Measurements from ENCODE around the gene CARS2.
"Not testable (repeated sequence)": the region's sequence is repeated elsewhere in the genome, so short reads cannot be mapped to it uniquely, and the experiment has no call there.

The CARS2 gene

DNA sequence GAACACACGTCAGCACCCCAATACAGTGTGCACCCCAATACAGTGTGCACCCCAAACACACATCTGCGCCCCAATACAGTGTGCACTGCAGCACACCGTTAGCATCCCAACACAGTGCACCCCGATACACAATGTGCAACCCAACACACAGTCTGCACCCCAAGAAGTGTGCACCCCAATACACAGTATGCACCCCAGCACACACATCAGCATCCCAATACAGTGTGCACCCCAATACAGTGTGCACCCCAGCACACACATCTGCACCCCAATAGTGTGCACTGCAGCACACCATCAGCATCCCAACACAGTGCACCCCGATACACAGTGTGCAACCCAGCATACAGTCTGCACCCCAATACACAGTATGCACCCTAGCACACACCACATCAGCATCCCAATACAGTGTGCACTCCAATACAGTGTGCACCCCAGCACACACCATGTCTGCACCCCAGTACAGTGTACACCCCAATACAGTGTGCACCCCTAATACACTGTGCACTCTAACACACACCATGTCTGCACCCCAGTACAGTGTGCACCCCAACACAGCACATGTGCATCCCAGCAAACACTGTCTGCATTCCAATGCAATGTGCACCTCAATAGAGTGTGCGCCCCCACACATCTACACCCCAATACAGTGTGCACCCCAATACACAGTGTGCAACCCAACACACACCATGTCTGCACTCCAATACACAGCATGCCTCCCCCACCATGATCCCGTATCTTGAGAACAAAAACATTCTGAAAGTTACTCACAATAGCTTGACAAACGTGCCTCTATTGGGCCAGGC, 855 bp upstream of the CARS2 start:
- no peak for DNase-seq (ENCODE audit: low read depth)

DNA sequence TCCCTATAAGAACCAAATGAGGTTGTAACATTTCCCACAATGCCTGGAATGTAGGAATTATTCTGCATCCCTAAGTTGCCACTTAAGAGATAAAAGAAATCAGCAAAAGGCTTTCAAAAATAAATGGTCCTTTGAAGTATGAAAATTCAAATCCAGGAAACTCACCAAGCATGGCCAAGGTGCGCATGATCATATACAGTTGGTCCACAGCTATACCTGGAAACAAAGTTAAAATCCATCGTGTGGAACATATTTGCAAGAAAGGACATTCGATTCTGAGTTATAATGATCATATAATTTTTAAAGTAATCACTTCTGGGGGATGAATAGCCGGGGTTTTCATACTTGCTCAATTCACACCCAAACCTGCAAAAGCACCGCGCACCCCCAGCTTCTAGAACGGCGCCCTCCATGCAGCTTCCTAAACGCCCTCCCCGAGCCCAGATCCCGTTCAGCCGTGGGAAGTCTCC, 525 bp downstream of the CARS2 start:
- DNase-seq (ENCODE audit: low read depth): no peak

DNA sequence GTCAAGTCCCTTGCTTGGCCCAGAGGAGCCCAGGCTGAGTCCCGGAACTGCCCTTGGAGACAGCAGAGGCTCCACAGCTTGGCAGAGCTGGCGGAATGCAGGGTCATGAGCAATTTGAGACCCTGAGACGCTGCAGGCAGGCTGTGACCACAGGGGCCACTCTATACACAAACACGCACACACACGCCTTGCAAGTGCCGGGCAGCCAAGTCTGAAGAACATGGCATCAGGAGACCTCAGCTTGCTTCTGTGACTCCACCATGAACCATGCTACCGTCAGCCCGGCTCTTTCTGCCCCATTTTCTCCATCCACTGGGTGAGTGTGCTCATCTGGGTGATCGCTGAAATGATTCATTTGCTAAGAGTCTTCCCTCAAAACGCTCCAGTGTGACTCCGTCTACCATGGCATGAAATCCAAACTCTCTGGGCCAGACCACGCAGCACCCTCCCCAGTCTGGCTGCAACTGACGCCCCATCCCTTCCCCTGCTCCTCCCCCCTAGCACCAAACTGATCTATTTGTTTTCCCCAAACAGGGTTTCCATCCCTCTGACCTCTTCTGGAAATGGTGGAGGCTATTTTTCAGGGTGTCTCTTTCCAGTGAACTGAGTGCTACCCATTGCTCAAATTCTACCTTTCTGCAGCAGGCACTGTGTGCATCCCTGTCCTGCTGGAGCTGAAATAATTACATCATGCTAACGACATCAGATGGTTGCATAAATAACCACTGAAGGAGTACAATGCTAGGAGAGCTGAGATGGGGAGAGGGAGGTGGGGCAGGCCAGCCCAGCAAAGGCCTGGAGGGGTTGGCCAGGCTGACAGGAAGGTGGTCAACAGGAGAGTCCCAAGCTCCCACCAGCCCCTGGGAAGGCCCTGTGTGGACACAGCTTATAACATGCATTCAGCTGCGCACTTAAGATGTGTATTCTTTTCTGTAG, 3.1 kb downstream of the CARS2 start:
- no peak for DNase-seq (ENCODE audit: low read depth)

DNA sequence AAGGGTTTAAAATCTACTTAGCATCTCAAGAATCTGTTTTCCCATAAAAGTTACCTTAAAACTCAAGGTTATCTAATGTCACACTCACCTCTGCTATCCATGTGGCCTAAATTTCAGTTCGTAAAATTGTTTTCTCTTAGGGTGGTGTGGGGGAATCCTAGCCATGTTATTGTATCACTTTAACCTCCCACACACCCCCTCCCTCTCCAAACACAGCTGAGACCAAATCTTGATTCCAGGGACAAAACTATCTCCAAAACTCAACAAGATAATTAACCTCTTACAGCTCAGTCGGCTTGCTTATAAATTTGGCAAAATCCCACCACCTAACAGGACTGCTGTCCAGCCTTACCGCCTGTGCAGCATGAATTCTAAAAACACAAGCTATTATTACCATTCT, 3.8 kb downstream of the CARS2 start:
- DNase-seq (ENCODE audit: low read depth): no peak

GRCh38 chr13:110701061-110701460, 4.9 kb downstream of the CARS2 start:
- not testable (repeated sequence) for DNase-seq (ENCODE audit: low read depth)

GRCh38 chr13:110700641-110701040, 5.3 kb downstream of the CARS2 start:
- no peak for DNase-seq (ENCODE audit: low read depth)

DNA sequence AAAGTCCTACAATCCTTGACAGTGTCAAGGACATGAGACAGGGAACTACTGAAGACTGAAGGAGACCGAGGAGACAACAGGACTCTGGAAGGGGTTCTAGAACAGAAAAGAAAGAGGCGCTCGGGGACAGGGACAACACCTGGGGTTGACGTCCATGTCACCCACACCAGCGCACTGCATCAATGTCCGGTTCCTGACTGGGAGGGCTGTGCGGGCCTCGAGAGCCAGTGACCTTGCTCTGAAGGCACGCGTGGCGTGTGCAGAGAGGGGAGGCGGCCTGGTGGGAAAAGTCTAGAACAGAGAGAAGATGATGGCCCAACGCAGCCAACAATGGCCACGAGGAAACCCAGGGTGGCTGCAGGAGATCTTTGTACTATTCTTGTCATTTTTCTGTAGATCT, 5.7 kb downstream of the CARS2 start:
- no peak for DNase-seq (ENCODE audit: low read depth)

DNA sequence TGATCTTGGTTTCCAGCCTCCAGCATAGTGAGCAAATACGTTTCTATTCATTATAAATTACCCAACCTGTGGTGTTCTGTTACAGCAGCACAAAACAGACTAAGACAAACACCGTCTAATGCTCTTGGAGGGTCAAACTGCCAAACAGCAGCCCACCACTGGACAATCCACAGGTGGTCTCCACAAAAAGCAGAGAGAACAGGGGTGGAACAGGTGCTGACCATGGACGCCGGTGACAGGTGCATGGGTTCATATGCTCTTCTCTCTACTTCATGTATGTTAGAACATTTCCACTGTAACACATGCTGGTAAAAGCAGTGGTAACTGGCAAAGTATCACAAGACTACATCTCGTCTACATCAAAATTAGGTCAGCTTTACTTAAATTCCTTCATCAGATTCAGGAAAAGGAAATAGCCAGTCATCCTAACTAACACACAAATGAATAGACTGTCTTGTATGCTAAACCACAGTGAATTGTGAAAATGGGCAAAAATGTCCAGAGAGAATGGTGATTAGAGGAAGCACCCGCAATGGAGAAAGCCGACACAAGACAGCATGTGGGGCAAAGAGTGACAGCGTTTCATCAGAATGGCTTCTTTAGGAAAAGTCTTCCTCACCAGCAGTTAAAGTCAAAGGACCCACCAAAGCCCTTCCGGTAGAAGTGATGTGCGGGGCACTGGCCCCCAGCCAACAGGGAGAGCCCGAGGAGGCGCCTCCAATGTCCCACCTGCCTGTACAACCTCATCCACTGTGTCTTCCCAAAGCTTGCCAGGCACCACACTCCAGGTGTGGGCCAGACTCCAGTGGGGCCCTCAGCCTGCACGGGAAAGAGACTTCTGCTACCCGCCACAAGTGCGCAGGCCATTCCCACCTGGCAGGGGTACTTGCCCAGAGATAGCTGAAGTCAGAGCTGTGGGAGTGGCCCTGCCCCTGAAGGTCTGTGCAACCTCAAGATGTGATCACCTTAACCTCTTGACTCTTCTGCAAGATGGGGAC, 6.5 kb downstream of the CARS2 start:
- no peak for DNase-seq (ENCODE audit: low read depth)

GRCh38 chr13:110698689-110699088, 7.2 kb downstream of the CARS2 start:
- DNase-seq (ENCODE audit: low read depth): no peak

GRCh38 chr13:110697842-110698241, 8.1 kb downstream of the CARS2 start:
- no peak for DNase-seq (ENCODE audit: low read depth)

GRCh38 chr13:110696776-110697175, 9.1 kb downstream of the CARS2 start:
- DNase-seq (ENCODE audit: low read depth): no peak

DNA sequence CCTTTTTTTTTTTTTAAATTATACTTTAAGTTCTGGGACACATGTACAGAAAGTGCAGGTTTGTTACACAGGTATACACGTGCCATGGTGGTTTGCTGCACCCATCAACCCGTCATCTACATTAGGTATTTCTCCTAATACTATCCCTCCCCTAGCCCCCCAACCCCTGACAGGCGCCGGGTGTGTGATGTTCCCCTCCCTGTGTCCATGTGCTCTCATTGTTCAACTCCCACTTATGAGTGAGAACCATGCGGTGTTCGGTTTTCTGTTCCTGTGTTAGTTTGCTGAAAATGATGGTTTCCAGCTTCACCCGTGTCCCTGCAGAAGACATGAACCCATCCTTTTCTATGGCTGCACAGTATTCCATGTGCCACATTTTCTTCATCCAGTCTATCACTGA, 10.1 kb downstream of the CARS2 start:
- not testable (repeated sequence) for DNase-seq (ENCODE audit: low read depth)

- DNase-seq (ENCODE audit: low read depth): no peak
These were observed 15.4 kb downstream of the CARS2 start for GRCh38 chr13:110690516-110690915.

DNA sequence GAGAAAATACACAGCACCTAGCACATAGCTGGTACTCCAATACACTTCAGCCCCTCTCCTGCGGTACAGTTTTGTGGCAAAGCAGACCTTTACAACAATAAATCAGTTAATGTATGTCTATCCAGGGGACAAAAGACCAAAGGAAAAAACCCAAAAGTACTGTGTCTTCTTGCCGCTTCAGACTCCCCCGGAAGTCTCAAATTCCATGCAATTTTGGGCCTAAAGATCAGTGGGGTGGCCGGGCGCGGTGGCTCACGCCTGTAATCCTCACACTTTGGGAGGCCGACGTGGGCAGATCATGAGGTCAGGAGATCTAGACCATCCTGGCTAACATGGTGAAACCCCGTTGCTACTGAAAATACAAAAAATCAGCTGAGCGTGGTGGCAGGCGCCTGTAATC, 16.2 kb downstream of the CARS2 start:
- DNase-seq (ENCODE audit: low read depth): no peak

DNA sequence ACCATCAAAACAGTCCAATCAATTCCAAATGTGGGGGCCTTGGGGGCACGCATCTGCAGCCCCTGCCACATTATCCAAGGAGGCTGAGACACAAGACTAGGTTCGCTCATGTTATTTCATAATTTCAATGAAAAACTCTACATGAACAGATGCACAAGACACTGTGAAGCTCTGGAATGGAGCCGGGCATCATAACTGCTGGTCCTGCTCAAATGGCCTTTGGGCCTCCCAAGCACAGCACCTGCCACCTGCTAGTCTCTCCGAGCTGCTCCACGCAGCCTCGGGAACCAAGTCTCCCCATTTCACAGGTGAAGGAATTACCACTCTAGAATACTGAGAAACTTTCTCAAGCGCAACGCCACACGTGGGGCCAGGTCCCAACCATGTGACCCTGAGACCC, 16.9 kb downstream of the CARS2 start:
- DNase-seq (ENCODE audit: low read depth): no peak

DNA sequence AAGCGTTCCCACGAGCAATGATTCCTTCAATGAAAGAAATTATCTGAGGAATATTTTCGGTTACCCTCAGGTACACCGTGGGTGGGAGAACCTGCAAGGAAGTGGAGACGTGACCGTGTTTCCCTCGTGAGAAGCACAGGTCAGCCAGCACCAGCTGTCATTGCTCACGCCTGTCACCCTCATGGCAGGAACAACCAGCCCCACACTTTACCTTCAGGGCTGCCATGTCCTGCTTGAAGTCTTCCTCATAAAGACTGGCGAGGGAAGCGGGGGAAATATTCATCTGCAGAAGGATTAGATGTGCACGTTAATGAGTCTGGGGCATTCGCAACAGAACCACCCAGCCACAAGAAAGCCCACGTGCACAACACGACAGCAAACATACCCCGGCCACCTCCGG, 18.2 kb downstream of the CARS2 start:
- no peak for DNase-seq (ENCODE audit: low read depth)

GRCh38 chr13:110685305-110686020, 20.5 kb downstream of the CARS2 start:
- no peak for DNase-seq (ENCODE audit: low read depth)

DNA sequence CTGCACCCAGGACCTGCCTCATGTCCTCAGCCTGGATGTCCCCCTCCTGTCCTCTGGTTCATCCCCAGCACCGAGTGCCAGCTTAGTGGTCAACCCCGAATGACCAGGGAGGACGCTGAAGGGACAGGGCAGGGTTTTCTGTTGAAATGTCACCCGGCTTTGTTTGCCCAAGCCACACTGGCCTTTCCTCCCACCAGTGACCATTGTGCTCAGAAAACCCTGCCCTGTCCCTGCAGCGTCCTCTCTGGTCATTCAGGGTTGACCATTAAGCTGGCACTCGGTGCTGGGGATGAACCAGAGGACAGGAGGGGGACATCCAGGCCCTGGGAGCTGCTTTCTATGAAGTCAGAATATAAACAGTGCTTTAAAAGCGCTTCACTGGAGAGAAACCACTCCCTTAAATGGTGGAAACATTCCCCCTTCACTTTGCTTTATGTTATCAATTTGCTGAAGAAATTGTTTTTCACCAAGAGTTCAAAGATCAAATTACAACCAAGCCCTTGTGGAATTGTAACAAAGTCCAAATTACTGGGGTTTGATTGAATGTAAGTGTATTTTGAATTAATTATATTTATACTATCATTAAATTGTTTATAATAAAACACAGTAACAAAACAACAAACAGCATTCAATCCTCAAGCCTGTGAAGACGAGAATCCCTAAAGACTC, 21.4 kb downstream of the CARS2 start:
- DNase-seq (ENCODE audit: low read depth): no peak

GRCh38 chr13:110683921-110684320, 22.0 kb downstream of the CARS2 start:
- DNase-seq (ENCODE audit: low read depth): no peak

- no peak for DNase-seq (ENCODE audit: low read depth)
These were observed 22.6 kb downstream of the CARS2 start for GRCh38 chr13:110683203-110683883.

Data from fibroblast of the conjunctiva (primary cell).